Effector memory CD4-positive, alpha-beta T cell (primary cell): Measurements from ENCODE around the gene PSD.

Experiments
- DNase-seq, 3 donors: peaks; one replicate each; pipeline ENCODE4 v3.0.0-alpha.2; 2020
- H3K27ac ChIP-seq: 2 replicates; pipeline ENCODE4 v1.7.0; 2013; ENCODE audit warnings: mild to moderate bottlenecking, low read length, moderate library complexity; ENCODE audit not compliant: insufficient read depth, poor library complexity, severe bottlenecking
- H3K27me3 ChIP-seq: replicated peaks from 2 replicates; pipeline ENCODE4 v1.7.0; 2013; ENCODE audit warnings: mild to moderate bottlenecking, low read length; ENCODE audit not compliant: insufficient read depth, control insufficient read depth, poor library complexity, severe bottlenecking
- H3K36me3 ChIP-seq: 2 replicates; pipeline ENCODE4 v1.7.0; 2013; ENCODE audit warnings: mild to moderate bottlenecking, low read length, moderate library complexity; ENCODE audit not compliant: control insufficient read depth, insufficient read depth
- H3K4me1 ChIP-seq: 2 replicates; pipeline ENCODE4 v1.7.0; 2013; ENCODE audit warnings: low read length, mild to moderate bottlenecking; ENCODE audit not compliant: control insufficient read depth, insufficient read depth, poor library complexity, severe bottlenecking
- H3K4me3 ChIP-seq: 2 replicates; pipeline ENCODE4 v1.7.0; 2013; ENCODE audit warnings: low read length, low read depth, mild to moderate bottlenecking; ENCODE audit not compliant: insufficient read depth, poor library complexity, severe bottlenecking
- H3K9me3 ChIP-seq: 2 replicates; pipeline ENCODE4 v1.7.0; 2013; ENCODE audit warnings: mild to moderate bottlenecking, low read length, moderate library complexity; ENCODE audit not compliant: control insufficient read depth

Gene PSD

DNA sequence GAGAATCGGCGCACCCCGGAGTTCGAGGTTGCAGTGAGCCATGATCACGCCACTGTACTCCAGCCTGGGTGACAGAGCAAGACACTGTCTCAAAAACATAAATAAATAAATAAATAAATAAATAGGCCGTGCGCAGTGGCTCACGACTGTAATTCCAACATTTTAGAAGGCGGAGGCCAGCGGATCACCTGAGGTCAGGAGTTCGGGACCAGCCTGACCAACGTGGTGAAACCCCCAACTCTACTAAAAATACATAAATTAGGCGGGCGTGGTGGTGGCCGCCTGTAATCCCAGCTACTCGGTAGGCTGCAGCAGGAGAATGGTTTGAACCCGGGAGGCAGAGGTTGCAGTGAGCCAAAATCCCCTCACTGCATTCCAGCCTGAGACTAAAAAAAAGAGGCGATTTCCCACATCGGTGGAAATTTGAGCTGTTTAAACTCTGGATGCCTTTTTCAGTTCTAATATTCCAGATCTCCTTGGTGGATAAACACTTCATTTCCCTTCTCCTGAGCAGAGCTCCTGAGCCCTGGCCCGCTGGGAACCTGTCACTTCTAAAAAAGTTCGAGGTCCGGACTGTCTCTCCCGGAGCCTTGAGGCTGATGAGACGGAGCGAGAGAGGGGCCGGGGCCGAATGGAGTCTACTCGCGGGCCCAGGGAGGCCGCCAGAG lies 25.0 kb downstream of the PSD start:
- H3K27me3 ChIP-seq = no peaks in the 10 kb centered on the region
- H3K9me3 ChIP-seq = no peaks in the 10 kb centered on the region
- DNase-seq = no peak
- peaks cover 26% of the 10 kb centered on the region for H3K4me1 ChIP-seq
- H3K4me3 ChIP-seq = peak overlapping the region; percentile 84
- peak overlapping the region; percentile 100 for H3K27ac ChIP-seq
- peaks cover 19% of the 10 kb centered on the region for H3K36me3 ChIP-seq

DNA sequence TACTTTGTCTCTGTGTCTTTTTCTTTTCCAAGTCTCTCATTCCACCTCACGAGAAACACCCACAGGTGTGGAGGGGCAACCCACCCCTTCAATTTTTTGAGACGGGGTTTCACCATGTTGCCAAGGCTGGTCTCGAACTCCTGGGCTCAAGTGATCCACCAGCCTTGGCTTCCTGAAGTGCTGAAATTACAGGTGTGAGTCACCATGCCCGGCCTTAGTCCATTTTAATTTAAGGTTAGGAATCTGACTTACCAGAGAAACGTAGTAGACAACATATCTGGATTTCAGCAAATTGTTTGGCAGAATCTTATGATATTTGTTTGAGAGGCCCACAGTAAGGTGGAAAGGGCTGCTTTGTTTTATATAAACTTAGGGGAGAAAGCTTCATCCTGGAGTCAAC lies 26.3 kb downstream of the PSD start:
- H3K9me3 ChIP-seq = no peaks in the 10 kb centered on the region
- peaks cover 8% of the 10 kb centered on the region for H3K36me3 ChIP-seq
- no peak overlapping the region for H3K27ac ChIP-seq
- DNase-seq = no peak
- H3K4me1 ChIP-seq = peaks cover 24% of the 10 kb centered on the region
- no peak overlapping the region for H3K4me3 ChIP-seq
- no peaks in the 10 kb centered on the region for H3K27me3 ChIP-seq

DNA sequence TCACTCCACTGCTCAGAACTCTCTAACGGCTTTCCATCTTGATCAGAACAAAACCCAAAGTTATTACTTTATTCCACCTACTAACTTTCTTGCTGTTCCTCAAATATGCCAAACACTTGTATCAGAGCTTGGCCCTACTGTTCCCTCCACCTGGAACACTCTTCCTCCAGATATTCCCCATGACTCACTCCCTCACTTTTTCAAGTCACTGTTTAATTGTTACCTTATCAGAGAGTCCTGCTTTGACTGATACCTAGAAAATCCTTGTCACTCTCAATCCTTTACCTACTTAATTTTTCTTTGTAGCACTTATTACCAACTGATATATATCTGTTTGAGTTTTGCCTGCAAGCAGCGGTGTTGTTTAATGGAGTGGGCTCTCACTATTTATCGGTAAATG lies 28.7 kb downstream of the PSD start:
- Histone ChIP-seq H3K27me3 (no peaks in the 10 kb centered on the region), H3K4me3 (no peak overlapping the region), H3K27ac (no peak overlapping the region), H3K36me3 (no peaks in the 10 kb centered on the region), H3K9me3 (no peaks in the 10 kb centered on the region), H3K4me1 (peaks cover 7% of the 10 kb centered on the region)
- no peak for DNase-seq

DNA sequence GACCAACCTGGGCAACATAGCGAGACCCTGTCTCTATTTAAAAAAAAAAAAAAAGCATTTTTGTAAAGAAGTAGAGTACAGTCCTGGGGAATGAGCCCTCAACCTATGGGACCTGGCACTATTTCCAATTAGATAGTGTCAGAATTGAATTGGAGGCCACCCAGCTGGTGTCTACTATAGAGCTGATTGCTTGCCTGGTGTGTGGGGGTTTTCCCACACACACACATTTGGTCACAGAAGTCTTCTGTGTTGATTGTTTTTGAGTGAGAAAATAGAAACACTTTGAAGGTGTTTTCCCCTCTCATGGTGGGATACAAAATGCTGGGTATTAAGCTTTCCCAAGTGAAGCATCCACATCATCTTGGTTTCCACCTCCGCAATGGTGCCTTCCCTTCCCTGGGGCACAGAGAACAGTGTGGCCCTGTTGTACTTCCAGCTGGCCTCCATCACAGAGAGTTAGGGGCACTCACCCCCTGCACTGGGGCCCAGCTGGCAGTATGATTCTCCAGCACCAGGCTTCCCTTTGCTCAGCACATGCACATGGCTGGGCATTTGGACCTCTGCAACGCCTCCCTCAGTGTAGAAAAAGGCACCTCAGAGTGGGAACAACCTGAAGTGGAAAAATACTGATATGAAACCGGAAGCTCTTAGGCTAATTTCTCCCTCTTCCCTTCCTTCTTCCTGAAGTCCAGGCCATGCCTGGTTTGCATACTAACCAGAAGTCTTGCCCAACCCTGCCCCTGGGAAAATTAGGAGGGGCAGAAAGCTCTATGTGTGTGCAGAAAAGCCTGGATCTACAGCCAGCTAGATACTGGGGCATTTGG lies 33.8 kb downstream of the PSD start:
- Histone ChIP-seq H3K27me3 (no peaks in the 10 kb centered on the region), H3K36me3 (peaks cover 28% of the 10 kb centered on the region), H3K27ac (no peak overlapping the region), H3K4me3 (no peak overlapping the region), H3K4me1 (no peaks in the 10 kb centered on the region), H3K9me3 (no peaks in the 10 kb centered on the region)
- DNase-seq = no peak

- H3K27ac ChIP-seq = no peak overlapping the region
- no peaks in the 10 kb centered on the region for H3K9me3 ChIP-seq
- H3K36me3 ChIP-seq = peaks cover 36% of the 10 kb centered on the region
- H3K4me3 ChIP-seq = no peak overlapping the region
- DNase-seq = no peak
- no peaks in the 10 kb centered on the region for H3K4me1 ChIP-seq
- H3K27me3 ChIP-seq = no peaks in the 10 kb centered on the region
These were observed 34.5 kb downstream of the PSD start for GRCh38 chr10:102384053-102384452.

- no peak for DNase-seq
- H3K27me3 ChIP-seq = no peaks in the 10 kb centered on the region
- H3K9me3 ChIP-seq = no peaks in the 10 kb centered on the region
- no peaks in the 10 kb centered on the region for H3K4me1 ChIP-seq
- no peak overlapping the region for H3K27ac ChIP-seq
- no peak overlapping the region for H3K4me3 ChIP-seq
- H3K36me3 ChIP-seq = peaks cover 41% of the 10 kb centered on the region
These were observed 35.7 kb downstream of the PSD start for GRCh38 chr10:102382871-102383270.

- DNase-seq = no peak
- no peaks in the 10 kb centered on the region for H3K4me1 ChIP-seq
- H3K36me3 ChIP-seq = peaks cover 41% of the 10 kb centered on the region
- no peak overlapping the region for H3K4me3 ChIP-seq
- H3K27me3 ChIP-seq = no peaks in the 10 kb centered on the region
- no peak overlapping the region for H3K27ac ChIP-seq
- H3K9me3 ChIP-seq = no peaks in the 10 kb centered on the region
These were observed 36.6 kb downstream of the PSD start for GRCh38 chr10:102381983-102382382.

GRCh38 chr10:102379383-102379782 lies 39.2 kb downstream of the PSD start:
- H3K4me1 ChIP-seq = no peaks in the 10 kb centered on the region
- H3K9me3 ChIP-seq = no peaks in the 10 kb centered on the region
- H3K27me3 ChIP-seq = no peaks in the 10 kb centered on the region
- no peak for DNase-seq
- H3K4me3 ChIP-seq = no peak overlapping the region
- H3K27ac ChIP-seq = no peak overlapping the region
- peaks cover 61% of the 10 kb centered on the region for H3K36me3 ChIP-seq

DNA sequence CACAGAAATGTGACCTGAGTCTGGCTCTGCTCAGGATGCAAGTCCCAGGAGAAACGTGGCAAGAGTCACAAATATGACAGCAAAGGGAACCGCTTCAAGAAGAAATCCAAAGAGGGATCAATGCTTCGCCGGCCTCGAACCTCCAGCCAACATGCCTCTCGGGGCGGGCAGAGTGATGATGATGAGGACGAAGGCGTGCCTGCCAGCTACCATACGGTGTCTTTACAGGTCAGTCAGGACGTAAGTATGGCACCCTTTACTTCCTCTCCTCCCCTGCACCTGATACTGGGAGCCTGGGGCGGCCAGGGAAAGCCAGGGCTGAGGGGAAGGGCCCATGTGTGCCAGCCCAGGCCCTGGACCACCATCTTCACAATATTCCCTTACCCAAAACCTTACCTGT lies 41.7 kb downstream of the PSD start:
- no peaks in the 10 kb centered on the region for H3K9me3 ChIP-seq
- H3K27ac ChIP-seq = no peak overlapping the region
- DNase-seq = no peak
- H3K4me1 ChIP-seq = no peaks in the 10 kb centered on the region
- H3K36me3 ChIP-seq = peaks cover 67% of the 10 kb centered on the region
- no peaks in the 10 kb centered on the region for H3K27me3 ChIP-seq
- H3K4me3 ChIP-seq = no peak overlapping the region

- no peaks in the 10 kb centered on the region for H3K4me1 ChIP-seq
- H3K9me3 ChIP-seq = no peaks in the 10 kb centered on the region
- H3K27me3 ChIP-seq = no peaks in the 10 kb centered on the region
- H3K36me3 ChIP-seq = peaks cover 67% of the 10 kb centered on the region
- no peak overlapping the region for H3K4me3 ChIP-seq
- H3K27ac ChIP-seq = no peak overlapping the region
- DNase-seq = no peak
These were observed 42.7 kb downstream of the PSD start for GRCh38 chr10:102375867-102376266.
